GM18526 (cell line): ENCODE measurements around the gene PTPRK.

ENCODE experiments used
- POLR2A ChIP-seq: IDR thresholded peaks from 3 replicates; pipeline ENCODE4 v1.6.1; 2011; ENCODE audit not compliant: insufficient read length; ENCODE audit errors: extremely low read depth

The PTPRK gene

GRCh38 chr6:128364766-128365519 is 155.5 kb downstream of the PTPRK start:
- no peak for TF ChIP-seq POLR2A

GRCh38 chr6:128363020-128363813 is 157.2 kb downstream of the PTPRK start:
- TF ChIP-seq POLR2A: no peak

DNA sequence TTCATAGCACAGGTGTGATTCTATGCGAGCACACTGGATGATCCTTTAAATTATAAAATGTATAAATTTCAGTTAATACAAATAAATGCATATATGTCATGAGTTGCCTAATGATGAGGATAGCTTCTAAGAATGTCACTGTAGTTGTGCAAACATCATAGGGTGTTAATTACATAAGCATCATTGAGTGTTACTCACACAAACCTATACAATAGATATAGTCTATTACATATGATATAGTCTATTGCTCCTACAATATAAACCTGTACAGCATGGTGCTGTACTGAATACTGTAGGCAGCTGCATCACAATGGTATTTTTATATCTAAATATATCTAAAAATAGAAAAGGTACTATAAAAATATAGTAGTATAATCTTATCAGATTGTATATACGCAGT is 159.0 kb downstream of the PTPRK start:
- TF ChIP-seq POLR2A: no peak

- TF ChIP-seq POLR2A: no peak
Observed at GRCh38 chr6:128358244-128358776, 162.1 kb downstream of the PTPRK start.

DNA sequence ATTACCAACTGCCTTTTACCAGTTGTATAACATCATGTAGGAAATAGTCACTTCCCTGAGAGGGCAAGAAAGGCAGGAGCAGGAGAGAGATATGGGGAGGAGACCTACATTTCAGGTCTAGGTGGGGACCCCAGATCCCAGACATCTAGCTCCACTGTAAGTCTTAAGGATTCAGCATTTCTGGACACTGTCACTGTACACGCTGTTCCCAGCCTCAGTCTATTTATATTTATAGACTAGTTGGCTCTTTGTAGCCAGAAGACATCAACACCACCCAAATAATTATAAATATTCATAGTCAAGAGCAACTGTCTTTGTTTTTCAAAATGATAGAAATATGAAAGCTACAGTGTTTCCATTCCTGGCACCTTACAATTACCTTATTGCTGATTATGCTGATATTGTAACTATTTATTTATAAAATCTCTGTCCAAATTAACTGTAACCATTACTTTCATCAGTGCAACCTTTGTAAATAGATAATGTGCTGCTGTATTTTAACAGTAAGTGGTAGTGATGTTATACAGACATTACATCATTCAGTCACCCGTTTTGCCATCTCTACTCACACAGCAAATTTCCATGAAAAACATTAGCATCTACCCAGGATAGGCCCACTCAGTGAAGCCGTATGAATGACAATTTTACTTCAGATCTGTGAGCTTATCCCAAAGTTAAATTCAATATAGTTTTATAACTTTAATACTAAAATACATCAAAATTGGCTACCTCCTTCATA is 162.8 kb downstream of the PTPRK start:
- TF ChIP-seq POLR2A: no peak

DNA sequence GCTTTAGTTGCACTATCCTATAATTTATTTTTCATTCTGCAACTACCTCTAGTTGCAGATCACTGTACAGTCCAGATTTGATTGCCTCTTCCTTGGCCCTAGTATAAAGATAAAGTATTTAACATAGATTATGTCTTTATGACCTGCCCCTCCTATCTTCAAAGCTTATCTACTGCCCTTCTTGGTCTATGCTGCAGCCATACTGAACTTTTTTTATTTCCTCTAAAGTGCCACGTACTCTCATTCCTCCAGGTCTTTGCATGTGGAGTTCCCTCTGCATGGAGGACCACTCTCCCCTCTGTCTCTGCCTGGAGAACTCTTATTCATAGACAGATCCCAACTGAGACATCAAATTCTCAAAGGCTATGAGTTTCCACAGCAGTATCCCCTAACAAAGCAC is 168.0 kb downstream of the PTPRK start:
- no peak for TF ChIP-seq POLR2A

GRCh38 chr6:128351255-128351514 is 169.2 kb downstream of the PTPRK start:
- TF ChIP-seq POLR2A: no peak

- no peak for TF ChIP-seq POLR2A
Observed at GRCh38 chr6:128350416-128351254, 169.8 kb downstream of the PTPRK start.

GRCh38 chr6:128347123-128347522 is 173.3 kb downstream of the PTPRK start:
- no peak for TF ChIP-seq POLR2A

DNA sequence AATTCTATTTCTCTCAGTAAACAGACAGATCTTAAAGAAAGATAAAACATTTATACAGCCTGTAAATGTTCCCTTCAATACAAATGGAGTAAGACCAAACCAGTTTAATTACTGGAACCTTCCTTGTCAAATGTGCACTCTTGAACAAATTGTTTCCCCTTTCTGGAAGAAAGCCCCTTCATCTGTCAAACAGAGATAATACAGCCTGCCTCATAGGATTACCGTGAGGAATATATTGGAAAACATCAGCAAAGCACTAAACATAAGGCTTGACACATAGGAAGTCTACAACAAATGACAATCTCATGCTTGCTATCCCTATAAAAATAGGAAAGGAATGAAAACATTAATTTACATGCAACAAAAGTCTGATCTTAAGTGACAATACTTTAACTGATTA is 173.8 kb downstream of the PTPRK start:
- TF ChIP-seq POLR2A: no peak

- no peak for TF ChIP-seq POLR2A
Observed at GRCh38 chr6:128345278-128345677, 175.1 kb downstream of the PTPRK start.

- no peak for TF ChIP-seq POLR2A
Observed at GRCh38 chr6:128343706-128344105, 176.7 kb downstream of the PTPRK start.

- TF ChIP-seq POLR2A: no peak
Observed at GRCh38 chr6:128339635-128340450, 180.6 kb downstream of the PTPRK start.

- TF ChIP-seq POLR2A: no peak
Observed at GRCh38 chr6:128337619-128338018, 182.8 kb downstream of the PTPRK start.

DNA sequence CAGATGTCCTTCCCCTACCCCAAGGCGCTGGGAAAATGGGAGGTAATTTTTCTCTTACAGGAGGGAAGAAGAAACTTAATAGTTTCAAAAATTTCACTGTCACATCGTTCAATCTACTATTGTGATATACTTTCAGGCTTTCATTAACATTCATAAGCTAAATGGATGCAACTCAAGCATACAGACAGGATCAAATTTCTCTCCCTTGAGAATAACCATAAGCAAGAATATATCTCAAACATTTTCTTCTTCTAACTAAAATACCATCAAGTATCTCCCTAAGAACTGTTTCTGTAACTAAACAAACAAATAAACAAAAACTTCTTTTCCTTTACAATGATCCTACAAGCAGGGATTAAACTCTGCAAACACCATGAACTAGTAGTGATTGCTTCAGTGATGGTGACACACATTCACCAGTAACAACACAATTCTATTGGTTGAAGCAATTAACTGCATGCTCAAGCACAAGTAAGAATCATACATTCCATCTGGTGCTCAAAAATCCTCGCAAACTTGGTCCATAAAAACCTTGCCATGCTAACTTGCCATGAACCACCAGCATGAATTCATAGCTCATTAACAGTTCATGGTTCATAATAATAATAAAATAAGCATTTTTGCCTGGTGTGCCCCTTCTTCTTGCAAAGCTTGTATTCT is 183.8 kb downstream of the PTPRK start:
- no peak for TF ChIP-seq POLR2A
